Cerebellar cortex (tissue), 1 donor: ENCODE results near the gene AQP2.

Source experiments
- DNase-seq: peaks from one replicate; pipeline ENCODE4 v3.0.0-alpha.2; 2015; ENCODE audit warnings: low spot score

The AQP2 gene

GRCh38 chr12:49955899-49956662, 5.5 kb downstream of the AQP2 start:
- no peak for DNase-seq

- no peak for DNase-seq
Measured at GRCh38 chr12:49956663-49957569, 6.4 kb downstream of the AQP2 start.

- DNase-seq, result no peak
Measured at GRCh38 chr12:49957570-49957967, 7.0 kb downstream of the AQP2 start.

- DNase-seq, result no peak
Measured at GRCh38 chr12:49959685-49960473, 9.3 kb downstream of the AQP2 start.

GRCh38 chr12:49960474-49961110, 10.1 kb downstream of the AQP2 start:
- DNase-seq, result no peak

GRCh38 chr12:49961111-49961922, 10.8 kb downstream of the AQP2 start, which contains the start of gene AQP5:
TSS of gene AQP5 (plus strand) at chr12:49961872. CDS start at chr12:49962018, 146 bp downstream.
- DNase-seq, result no peak

GRCh38 chr12:49961993-49962764, 11.6 kb downstream of the AQP2 start:
- DNase-seq, result no peak

GRCh38 chr12:49962861-49963765, 12.6 kb downstream of the AQP2 start:
- no peak for DNase-seq

- no peak for DNase-seq
Measured at GRCh38 chr12:49963976-49964815, 13.7 kb downstream of the AQP2 start.

GRCh38 chr12:49964849-49965624, 14.5 kb downstream of the AQP2 start:
- DNase-seq, result no peak

GRCh38 chr12:49965836-49966235, 15.3 kb downstream of the AQP2 start:
- DNase-seq, result no peak

- no peak for DNase-seq
Measured at GRCh38 chr12:49966511-49967041, 16.0 kb downstream of the AQP2 start.

- peak; percentile 82 for DNase-seq
Measured at GRCh38 chr12:49967042-49967776, 16.7 kb downstream of the AQP2 start.

- DNase-seq, result no peak
Measured at GRCh38 chr12:49967777-49968250, 17.3 kb downstream of the AQP2 start.

- no peak for DNase-seq
Measured at GRCh38 chr12:49968471-49968870, 17.9 kb downstream of the AQP2 start.

GRCh38 chr12:49969027-49969426, 18.5 kb downstream of the AQP2 start:
- DNase-seq, result no peak
